ENCODE measurements around the gene TRAF1.
"Not testable (repeated sequence)": the region's sequence is repeated elsewhere in the genome, so short reads cannot be mapped to it uniquely, and the experiment has no call there.

The TRAF1 gene, protein sequence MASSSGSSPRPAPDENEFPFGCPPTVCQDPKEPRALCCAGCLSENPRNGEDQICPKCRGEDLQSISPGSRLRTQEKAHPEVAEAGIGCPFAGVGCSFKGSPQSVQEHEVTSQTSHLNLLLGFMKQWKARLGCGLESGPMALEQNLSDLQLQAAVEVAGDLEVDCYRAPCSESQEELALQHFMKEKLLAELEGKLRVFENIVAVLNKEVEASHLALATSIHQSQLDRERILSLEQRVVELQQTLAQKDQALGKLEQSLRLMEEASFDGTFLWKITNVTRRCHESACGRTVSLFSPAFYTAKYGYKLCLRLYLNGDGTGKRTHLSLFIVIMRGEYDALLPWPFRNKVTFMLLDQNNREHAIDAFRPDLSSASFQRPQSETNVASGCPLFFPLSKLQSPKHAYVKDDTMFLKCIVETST

DNA sequence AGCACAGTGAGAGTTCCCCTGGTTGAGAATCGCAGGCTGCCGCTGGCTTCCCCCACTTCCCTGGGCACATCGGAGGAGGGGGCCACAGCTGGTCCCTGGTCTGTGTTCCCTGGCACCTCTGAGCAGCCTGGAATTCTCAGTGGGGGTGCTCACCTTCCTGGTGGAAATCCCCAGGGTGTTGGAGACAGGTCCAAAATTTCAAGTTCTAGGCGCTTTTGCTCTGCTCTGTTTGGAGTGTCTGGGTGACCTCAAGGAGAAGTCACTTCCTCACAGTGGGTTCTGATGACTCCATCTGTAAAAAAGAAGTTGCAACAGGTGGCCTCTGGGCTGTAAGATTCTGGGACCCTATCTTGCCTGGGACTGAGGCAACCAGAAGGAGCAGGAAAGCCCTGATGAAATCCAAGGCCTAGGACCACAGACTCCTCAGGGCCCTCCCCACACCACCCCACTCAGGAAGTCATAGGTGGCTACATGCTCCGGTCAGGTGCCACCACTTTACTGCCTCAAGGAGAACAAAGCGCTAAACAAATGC lies at the start of gene TRAF1:
Gene TRAF1, minus strand, starts transcription at position 400 of the 532 bp plus-strand sequence. CDS start 721 bp downstream, outside the sequence.
- DNase-seq, result no peak

DNA sequence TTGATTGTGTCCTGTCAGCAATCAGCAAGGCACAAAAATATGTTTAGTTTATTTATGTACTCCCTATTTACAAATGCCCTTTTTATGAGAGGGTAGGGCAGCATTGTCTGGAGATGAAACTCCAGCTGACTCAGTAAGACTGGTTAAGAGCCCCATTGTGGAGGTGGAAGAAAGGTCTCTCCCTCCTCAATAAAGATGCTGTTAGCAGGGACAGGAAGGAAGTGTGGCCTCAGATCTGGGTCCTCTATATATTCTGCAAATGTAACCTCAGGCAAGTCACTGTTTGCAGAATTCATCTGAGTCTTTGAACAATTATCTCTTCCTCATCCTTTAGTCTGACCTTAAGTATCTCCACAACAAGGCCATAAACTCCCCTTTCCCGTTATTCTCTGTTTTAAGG lies 48.3 kb upstream of the TRAF1 start:
- no peak for DNase-seq

DNA sequence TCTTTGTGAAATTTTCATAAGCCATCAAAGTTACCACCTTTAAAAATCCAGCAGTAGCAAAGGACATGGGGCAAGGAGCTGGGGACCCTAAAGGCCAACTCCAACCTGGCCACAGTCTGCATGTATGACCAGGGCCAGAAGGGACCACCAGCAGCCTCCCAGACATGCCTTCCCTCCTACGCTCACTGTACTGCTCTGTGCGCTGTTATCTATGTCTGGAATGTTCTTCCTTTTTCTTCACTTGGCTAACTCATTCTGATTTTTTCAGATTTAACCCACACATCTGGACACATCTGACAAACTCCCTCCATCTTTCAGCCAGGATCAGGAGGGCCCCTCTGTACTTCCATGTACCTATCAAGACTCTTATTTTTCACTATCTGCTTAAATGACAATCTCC lies 47.6 kb upstream of the TRAF1 start:
- DNase-seq, result no peak

DNA sequence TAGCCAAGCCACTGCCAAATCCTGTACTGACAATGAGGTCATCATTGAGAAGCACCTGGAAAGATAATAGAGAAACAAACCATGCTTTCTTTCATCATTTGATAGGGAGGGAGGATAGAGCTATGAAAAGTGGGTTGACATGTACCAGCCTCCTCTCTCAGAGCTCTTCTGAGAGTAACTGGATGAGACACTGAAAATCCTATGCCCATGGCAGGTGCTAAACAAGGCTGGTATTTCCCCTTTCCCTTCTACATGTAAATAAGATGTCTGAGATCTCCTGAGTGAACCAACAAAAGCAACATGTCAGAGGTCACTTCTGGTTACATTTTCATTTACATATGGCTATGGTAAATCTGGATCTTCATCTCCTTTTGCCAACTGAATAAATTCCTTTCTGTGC lies 45.3 kb upstream of the TRAF1 start:
- DNase-seq, result no peak

DNA sequence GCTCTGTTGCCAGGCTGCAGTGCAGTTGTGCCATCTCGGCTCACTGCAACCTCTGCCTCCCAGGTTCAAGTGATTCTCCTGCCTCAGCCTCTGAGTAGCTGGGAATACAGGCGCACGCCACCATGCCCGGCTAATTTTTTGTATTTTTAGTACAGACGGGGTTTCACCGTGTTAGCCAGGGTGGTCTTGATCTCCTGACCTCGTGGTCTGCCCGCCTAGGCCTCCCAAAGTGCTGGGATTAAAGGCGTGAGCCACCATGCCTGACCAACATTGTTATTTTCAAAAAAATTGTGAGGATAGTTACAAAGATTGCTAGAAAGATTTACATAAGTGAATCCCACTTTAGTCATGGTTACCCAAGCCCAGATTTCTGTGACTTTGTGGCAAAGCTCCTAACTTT lies 44.9 kb upstream of the TRAF1 start:
- not testable (repeated sequence) for DNase-seq

DNA sequence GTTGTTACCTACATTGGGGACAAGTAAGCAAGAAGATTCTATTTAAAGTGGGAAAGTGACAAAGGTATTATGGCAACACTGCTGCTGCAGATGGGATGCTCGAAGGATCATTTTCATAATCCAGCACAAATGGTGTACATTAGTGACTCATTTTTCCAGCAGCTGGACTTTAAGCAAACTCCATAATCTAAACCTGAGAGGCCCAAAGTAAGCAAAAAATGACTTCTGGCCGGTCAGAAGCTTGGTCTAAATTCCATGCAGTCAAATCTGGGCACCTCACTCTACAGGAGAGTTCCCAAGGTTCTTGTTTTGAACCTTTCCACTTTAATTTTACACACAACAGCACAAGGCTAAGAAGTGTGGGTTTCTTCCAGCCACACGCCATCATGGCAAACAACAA lies 43.6 kb upstream of the TRAF1 start:
- no peak for DNase-seq

DNA sequence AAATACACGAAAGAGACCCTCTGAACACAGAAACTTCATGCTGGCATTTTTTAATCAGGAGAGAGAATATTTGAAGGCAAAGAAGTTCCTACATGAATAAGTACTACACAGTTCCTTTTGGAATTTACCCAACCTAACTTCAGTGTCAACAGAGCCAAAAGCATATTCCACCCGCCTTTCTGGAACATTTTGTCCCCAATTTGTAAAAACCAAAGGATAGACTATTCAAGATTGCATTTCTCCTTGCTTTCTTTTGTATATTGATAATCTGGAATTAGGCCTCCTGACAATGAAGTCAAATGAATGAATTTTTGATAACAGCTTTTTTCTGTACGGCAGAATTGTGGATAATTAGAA lies 39.4 kb upstream of the TRAF1 start:
- DNase-seq, result no peak

DNA sequence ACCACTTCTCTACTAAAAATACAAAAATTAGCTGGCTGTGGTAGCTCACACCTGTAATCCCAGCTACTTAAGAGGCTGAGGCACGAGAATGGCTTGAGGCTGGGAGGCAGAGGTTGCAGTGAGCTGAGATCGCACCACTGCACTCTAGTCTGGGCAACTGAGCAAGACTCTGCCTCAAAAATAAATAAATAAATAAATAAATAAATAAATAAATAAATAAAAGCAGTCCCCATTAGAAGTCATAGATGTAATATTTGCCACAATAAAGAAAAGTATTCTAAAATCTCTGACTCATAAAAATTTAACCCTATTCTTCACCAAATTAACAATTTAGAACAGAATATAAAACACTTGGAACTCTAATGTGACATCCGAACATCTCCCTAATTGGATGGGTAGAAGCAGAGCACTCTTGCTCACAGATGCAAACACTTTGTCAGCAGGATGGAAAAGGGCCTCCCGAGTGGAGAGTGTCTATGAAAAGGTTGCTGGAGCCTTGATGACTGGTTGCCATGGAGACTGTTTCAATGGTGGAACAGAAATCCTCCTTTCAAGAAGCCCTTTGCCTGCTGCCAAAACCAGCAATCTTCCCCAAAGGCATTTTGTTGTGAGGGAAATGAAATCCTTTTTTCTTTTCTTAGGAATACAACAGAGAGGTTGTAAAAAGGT lies 38.9 kb upstream of the TRAF1 start:
- DNase-seq, result no peak

DNA sequence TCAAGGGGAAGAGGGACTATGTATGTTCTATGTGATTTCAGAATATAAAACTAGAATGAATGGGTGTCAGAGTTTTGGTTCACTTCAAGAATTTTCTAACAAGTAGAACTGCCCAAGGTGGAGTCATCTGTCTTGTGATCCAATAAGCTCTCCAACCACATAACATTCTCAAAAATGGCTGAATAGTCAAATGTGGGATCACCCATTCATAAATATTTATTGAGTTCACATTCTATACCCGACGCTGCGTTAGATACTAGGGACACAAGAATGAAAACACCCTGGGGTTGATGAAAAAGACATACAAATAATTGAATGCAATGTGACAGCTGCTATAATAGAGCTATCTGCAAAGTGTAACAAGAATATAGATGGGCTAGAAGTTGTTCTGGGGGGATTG lies 35.3 kb upstream of the TRAF1 start:
- no peak for DNase-seq

DNA sequence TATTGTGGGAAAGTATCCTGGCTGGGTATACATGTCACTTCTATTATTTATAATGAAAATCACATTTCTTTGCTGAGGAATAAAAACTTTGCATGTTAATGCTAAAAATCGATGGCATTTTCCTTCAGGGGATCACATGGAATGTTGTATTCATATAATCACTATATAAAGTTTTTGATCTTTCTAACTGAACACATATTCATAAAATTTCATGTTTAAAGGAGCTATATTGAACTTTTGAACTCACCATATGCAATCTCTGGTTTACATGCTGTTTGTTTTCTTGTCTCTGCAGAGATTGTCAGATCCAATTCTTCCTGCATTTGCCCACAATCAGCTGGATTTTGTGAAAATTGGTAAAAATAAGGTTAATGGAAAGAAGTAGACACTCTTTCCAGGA lies 33.4 kb upstream of the TRAF1 start:
- DNase-seq, result no peak

DNA sequence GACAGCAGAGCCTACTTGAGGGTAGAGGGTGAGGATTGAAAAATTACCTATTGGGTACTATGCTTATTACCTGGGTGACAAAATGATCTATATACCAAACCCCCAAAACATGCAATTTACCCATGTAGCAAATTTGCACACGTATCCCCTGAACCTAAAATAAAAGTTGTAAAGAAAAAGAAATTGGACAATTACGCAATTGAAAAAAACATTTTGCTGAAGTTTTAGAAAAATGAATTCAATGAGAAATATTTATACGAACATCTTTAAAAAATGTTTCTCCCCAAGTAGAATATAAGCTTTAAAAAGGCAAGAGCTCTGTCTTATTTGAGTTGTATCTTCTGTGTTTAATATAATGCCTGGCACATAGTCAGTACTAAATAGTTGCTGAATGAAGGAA lies 30.3 kb upstream of the TRAF1 start:
- DNase-seq, result no peak

DNA sequence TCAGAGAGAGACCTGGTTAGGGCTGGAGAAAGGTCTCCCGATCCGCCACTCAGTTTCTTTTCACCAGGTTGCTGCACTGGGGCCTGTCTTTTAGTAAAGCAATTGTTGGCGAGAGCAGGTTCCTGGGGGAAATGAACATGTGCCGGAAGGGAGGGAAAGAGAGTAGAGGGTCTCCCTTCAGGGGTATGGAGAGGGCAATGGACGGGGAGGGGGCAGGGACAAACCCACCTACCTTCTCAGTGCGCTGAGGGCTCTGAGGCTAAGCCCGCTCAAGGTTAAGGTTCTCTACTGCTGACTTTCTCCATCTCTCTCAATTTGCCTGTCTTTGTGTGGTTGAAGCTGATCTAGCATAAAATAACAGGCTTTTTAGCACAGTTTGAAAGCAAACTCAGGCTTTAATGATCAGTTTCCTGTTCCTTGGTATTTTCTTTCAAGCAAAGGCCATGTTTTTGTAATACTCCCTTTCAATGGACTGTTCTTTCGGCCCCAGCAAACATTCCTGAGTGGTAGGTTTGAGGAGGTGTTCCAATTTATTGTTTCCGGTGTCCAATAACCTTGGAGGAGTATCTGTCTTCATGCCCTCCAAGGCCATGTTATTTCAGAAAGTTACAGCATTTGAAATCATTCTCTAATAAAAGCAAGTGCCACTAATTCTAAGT lies 25.5 kb upstream of the TRAF1 start:
- DNase-seq, result no peak

DNA sequence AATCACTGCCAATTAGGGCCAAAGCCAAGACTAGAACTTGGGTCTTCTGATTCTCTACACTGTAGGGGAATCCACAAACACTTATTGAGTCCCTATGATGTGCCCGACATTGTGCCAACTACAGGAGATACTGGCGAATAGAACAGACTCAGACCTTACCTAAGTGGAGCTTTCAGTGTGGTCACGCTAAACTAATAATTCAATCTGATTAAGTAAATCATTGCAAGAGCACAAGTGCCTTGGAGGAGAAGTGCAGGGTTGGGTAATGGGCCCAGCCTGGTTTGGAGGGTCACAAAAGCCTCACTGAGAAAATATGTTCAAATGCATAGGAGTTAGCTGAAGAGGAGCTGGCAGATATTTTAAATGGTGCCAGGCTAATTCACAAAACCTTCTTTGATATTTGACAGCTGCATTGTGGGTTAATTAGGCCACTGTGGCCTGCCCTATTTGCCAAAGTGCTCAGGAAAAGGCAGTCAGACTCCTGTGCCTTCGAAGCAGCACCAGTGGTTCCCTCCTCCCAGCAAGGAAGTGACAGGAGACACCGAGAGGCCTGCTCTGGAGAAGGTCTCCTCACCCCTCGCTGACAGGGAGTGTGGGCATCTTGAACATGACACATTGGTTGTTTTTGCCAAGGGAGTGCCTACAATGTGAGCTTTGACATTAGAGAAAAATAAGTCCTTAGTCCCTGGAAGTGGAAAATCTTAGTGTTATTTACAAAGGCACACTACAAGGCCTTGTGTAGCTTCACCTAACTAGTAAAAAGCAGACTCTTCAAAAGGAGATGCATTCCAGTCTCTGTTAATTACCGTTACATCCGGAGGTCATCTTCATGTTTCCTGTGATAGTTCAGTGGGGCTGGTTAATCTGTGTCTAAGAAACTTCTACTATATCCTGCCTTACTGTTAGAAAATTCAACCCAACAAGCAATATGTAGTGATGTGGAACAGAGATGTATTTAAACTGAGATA lies 24.1 kb upstream of the TRAF1 start:
- no peak for DNase-seq

DNA sequence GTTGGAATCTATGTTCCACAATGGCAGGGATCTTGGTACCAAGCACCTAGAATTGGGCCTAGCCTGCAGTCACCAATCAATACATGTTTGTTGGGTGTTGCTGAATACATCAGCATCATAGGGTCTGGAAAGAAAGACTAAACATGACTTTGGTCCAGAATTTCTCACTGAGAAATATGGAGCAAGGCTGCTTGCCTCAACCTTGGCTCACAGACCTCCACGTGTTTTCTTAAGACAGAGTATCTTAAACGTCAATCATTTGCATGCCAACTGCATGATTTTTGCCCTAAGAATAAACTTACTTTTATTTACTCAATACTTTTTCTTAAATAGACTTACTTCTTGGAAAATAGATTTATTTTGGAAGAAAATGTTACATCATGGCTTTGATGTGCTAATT lies 22.7 kb upstream of the TRAF1 start:
- no peak for DNase-seq

DNA sequence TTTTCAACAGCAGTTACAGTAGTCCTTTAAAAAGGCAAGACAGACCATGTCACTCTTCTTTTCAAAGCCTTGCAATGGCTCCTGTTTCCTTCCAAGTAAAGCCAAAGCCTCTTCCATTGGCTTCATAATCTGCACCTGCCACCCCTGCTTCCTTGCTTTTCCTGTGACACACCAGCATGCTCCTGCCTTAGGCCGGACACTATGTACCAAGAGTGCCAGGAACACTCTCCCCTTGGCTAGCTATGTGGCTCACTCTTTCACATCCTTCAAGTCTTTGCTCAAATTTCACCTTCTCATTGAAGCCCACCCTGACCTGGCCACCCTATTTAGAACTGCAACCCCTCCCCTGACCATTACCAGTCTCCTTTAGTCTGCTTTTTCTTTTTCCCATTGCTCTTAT lies 22.2 kb upstream of the TRAF1 start:
- DNase-seq, result no peak

DNA sequence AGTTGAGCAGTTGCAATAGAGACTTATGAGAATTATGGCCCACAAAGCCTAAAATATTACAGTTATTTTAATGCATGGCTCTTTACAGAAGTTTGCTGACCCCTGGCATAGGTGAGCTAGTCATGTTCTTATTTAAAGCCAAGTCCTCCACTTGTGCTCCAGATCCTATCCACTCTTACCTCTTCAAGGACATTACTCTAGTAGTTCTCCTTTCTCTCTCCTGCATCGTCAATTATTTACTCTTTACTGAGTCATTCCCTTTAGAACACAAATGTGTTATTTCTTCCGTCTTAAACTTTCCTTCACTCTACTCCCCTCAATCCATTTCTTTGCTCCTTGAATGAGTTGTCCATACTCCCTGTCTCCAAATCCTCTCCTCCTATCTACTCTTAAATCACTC lies 20.6 kb upstream of the TRAF1 start:
- no peak for DNase-seq

DNA sequence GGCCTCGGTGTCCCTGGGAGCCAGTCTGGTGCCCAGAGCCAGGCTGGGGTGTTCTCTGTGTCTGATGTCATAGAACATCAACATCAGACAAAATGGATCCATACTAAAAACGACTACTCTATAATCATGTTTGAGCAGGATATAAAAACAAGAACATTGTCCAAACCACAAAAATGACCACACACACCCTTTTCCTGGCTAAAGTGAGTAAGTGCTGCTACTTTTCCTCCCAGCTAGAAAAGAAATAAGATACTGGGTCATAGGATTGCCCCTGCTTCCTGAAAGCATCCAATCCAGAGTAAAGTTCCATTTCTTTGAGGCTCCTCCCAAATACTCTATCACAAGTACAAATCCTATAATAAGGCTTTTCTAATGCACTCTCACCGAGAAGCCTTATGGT lies 19.7 kb upstream of the TRAF1 start:
- no peak for DNase-seq

DNA sequence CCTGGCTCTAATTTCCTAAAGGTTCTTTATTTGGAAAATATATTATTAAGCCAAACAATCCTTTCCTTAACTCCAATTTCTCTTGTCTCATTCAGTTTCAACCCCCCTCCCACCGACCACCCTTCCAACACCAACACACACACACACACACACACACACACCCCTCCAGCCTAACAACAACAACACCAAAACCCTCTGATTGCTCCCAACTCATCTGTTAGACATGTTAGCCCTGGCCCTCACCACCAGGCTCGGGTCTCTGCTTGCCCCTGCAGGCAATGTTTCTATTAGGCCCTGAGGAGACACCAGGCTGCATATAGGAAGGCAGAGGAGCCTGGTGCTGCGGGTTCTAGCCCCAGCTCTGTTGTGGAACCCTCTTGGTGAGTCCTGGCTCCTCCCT lies 18.4 kb upstream of the TRAF1 start:
- no peak for DNase-seq

DNA sequence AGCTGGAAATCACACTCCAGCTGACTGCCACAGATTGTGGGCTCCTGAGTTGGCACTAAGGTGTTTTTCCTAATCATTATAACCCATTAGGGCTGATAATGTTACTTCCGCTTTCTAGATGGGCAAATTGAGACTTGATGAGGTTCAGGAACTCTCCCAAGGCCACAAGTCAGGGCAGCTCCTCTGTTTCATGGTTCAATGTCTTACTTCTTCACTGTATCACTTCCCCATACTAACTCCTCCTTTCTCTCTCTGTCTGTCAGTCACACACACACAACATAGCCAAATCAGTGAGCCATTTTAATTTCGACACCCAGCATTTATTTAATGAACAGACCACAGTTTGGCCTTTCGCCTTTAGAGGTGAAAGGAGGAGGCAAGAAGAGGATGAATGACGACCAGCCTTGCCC lies 17.8 kb upstream of the TRAF1 start:
- no peak for DNase-seq

DNA sequence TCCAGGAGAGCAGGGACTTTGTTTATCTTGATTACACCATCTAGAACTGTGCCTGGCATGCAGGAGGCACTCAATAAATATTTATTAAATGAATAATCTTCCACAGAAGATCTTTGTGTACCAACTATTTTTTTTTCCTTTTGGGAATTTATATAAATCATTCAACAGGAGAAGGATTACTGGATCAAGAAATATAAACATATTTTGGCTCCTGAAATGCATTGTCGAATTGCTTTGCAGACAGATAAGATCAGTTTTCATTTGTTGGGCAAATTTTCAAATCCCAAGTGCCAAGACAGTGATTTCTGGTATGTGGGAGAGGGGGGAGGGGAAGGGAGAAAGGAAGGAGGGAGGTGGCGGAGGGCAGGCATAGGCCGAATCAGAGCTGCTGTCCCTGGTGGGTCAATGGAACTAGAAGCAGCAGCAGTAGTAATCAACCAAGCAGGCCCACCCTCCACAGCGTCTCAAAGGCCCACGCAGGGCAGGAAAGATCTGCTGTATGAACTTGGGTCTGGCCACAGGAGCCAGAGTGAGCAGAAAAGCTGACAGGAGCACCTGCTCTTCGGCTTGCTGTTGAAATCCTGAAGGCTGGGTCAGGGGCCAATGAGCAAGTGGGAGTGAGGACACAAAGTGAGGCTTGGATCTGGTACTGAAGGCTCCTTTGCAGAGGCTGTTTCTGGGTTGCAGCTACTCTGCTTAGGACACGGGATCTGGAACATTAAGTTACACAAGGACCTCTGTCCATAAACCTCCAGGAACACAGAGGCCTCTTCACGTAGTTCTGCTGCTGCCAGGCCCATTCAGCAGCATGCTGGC lies 15.8 kb upstream of the TRAF1 start:
- no peak for DNase-seq

DNA sequence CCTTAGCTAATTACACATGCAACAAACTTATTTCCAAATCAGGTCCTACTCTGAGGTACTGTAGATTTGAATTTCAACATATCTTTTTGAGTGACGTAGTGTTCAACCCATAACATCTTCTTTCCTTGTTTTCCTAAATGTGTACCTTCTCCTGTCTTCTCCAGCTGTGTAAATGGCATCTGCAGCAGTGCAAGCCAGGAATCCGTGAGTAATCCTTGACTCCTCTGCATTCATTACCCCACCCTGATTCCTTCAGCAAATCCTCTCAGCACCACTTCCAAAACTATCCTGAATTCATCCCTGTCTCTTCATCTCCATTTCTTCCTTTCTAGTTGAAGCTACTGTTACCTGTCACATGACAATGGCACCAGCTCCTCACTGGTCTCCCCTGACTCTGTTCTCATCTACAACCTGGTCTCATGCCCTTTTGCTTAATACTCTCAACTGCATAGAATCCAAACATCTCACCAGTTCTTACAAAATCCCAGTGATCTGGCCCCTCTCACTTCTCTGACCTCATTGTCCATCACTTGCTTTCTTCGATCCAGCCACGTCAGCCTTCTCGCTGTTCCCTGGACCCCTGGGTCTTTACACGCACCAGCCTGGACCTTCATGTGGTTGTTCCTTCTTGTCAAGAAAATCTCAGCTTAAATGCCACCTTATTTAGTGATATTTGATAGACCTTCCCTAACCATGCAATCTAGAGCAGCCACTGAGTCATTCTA lies 14.6 kb upstream of the TRAF1 start:
- DNase-seq, result no peak

Data from NCI-H524 treated with DMSO at 0.1 percent for 48 hours (cell line).